CD4-positive, CD25-positive, alpha-beta regulatory T cell (primary cell): ENCODE measurements around the gene ASF1A. TPM values are rescaled to one million over a fixed set of nuclear protein-coding genes. Genes with fewer than 3 reads are reported as not detected.
A peak's percentile ranks its signal among the peaks of the same experiment; 100 is the strongest.

Experiments
- ATAC-seq, 2 donors: fragments of 150-1000 bp; cut with Tn5 transposase; one replicate each; pipeline ENCODE4 v1.10.0; 2021; ENCODE audit warnings: low read depth in 2 of 2, moderate number of reproducible peaks in 2 of 2, moderate library complexity in 1 of 2
- DNase-seq, 3 donors: peaks; one replicate each; pipeline versions ENCODE4 v3.0.0 to v3.0.0-alpha.2; 2012 to 2022; ENCODE audit warnings: mixed read lengths in 1 of 3
- H3K27ac ChIP-seq: one replicate; pipeline ENCODE4 v1.7.0; 2013; ENCODE audit warnings: mild to moderate bottlenecking, low read length; ENCODE audit not compliant: insufficient read depth, poor library complexity, severe bottlenecking
- H3K27me3 ChIP-seq: one replicate; pipeline ENCODE4 v1.7.0; 2013; ENCODE audit warnings: low read length; ENCODE audit not compliant: control insufficient read depth, insufficient read depth
- H3K36me3 ChIP-seq: one replicate; pipeline ENCODE4 v1.7.0; 2013; ENCODE audit warnings: mild to moderate bottlenecking, low read length, moderate library complexity; ENCODE audit not compliant: control insufficient read depth, insufficient read depth
- H3K4me1 ChIP-seq: 2 replicates; pipeline ENCODE4 v1.7.0; 2013; ENCODE audit warnings: mild to moderate bottlenecking, low read length; ENCODE audit not compliant: insufficient read depth, control insufficient read depth, poor library complexity, severe bottlenecking
- H3K4me3 ChIP-seq: one replicate; pipeline ENCODE4 v1.7.0; 2013; ENCODE audit warnings: low read depth, mild to moderate bottlenecking, low read length, moderate library complexity
- H3K9me3 ChIP-seq, 2 experiments: 1 replicate in 1 of 2; 2 replicates in 1 of 2; pipeline ENCODE4 v1.7.0; 2013; ENCODE audit warnings: low read length in 2 of 2, mild to moderate bottlenecking in 1 of 2, moderate library complexity in 1 of 2; ENCODE audit not compliant: control insufficient read depth in 2 of 2
- H3K27ac Mint-ChIP-seq, 3 donors: one replicate each; pipeline ENCODE4 v1.8.0; 2020 to 2022; ENCODE audit warnings: mild to moderate bottlenecking in 3 of 3, mixed read lengths in 3 of 3, moderate library complexity in 2 of 3
- H3K27me3 Mint-ChIP-seq: one replicate; pipeline ENCODE4 v1.8.0; 2022; ENCODE audit warnings: mild to moderate bottlenecking, mixed read lengths
- H3K36me3 Mint-ChIP-seq: one replicate; pipeline ENCODE4 v1.8.0; 2020; ENCODE audit warnings: mixed read lengths
- H3K4me1 Mint-ChIP-seq, 4 donors: one replicate each; pipeline ENCODE4 v1.8.0; 2020 to 2022; ENCODE audit warnings: mixed read lengths in 4 of 4, mild to moderate bottlenecking in 1 of 4
- H3K4me3 Mint-ChIP-seq, 4 donors: one replicate each; pipeline ENCODE4 v1.8.0; 2020 to 2022; ENCODE audit warnings: mild to moderate bottlenecking in 4 of 4, mixed read lengths in 4 of 4, moderate library complexity in 3 of 4
- H3K9me3 Mint-ChIP-seq, 7 donors: one replicate each; pipeline ENCODE4 v1.8.0; 2020 to 2022; ENCODE audit warnings: mixed read lengths in 7 of 7, mild to moderate bottlenecking in 3 of 7, moderate library complexity in 2 of 7
- polyA plus RNA-seq, 4 donors: library from polyadenylated mRNA; unstranded; fragments of 300-500 nt; fragmentation: Illumina TruSeq; gene quantifications; one replicate each; pipeline ENCODE4 v1.2.3, GENCODE V29; 2021
- total RNA-seq: library from RNA; stranded (reverse); gene quantifications from one replicate; pipeline ENCODE4 v1.2.3, GENCODE V29; 2022

Gene ASF1A
- total and polyA plus RNA-seq, 5 donors from 2014 or later: 30.2 to 81.8 (median 71.7) TPM

DNA sequence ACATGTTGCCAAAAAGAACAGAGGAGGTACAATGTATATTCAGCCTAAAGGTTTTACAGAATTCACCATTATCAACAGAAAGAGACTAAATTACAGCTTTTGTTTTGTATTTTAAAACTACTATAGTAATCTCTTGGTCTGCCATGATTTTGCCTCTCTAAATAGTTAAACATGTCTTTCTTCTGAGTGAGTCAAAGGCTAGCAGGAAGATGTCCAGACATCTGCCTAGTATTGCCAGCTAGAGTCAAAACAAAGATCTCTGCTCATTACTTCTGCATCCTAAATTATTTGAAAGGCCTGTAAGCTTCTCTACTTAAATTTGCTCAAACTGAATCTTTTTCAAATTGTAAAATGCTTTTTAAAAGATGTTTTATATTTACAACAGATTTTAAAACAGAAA, 8.8 kb downstream of the ASF1A start:
- Mint-ChIP-seq H3K27me3 (no peaks in the 10 kb centered on the region), H3K36me3 (peaks cover 42% of the 10 kb centered on the region), H3K4me1 (peaks cover 48 to 97% (median 79%) of the 10 kb centered on the region in 4 donors), H3K9me3 (no peaks in the 10 kb centered on the region), H3K27ac (peak overlapping the region; percentile 77 to 92 (median 83)), H3K4me3 (peak overlapping the region in 2 of 4 donors; percentile 28 to 40)
- Histone ChIP-seq H3K27ac (peak overlapping the region; percentile 53), H3K4me3 (peak overlapping the region; percentile 40), H3K4me1 (peaks cover 72% of the 10 kb centered on the region), H3K27me3 (no peaks in the 10 kb centered on the region), H3K9me3 (no peaks in the 10 kb centered on the region), H3K36me3 (peaks cover 27% of the 10 kb centered on the region)
- DNase-seq (no peak), ATAC-seq (no peak)

DNA sequence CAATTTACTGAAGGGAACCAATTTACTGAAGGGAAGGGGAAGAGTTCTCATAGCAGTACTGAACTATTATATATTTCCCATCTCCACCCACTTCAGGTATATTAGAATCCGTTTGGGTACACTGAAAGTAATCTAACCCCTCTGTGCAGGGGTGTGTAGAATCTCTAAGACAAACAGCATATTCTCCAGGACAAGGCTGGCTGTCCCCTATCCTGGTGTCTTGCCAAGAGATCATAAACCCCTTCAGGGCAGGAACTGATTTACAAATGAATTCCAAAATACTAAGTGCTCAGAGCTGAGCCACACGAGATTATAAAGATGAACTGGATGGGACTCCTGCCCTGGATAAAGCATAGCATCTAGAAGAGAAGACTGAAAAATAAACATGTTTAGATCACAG, 9.2 kb downstream of the ASF1A start:
- peaks cover 52 to 97% (median 75%) of the 10 kb centered on the region in 4 donors for H3K4me1 Mint-ChIP-seq

DNA sequence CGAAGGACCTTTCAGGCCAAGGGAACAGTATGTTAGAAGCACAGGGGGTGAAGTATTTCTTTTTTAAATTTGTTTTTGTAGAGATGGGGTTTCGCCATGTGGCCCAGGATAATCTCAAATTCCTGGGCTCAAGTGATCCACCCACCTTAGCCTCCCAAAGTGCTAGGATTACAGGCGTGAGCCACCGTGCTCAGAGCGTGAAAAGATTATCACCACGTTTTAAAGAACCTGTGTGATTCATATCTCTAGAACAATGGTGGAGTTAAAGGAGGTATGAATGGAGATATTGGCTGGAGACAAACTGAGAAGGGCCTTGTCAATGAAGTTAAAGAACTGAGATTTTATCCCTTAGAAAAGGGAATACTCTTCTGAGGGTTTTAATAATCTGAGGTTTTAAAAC, 9.7 kb downstream of the ASF1A start:
- H3K4me3 ChIP-seq: no peak overlapping the region
- H3K36me3 ChIP-seq: peaks cover 36% of the 10 kb centered on the region
- no peak for ATAC-seq
- Mint-ChIP-seq H3K27ac (peak overlapping the region; percentile 2 to 83 (median 77)), H3K27me3 (no peaks in the 10 kb centered on the region), H3K36me3 (peaks cover 42% of the 10 kb centered on the region), H3K4me3 (peak overlapping the region in 1 of 4 donors; percentile 15), H3K9me3 (no peaks in the 10 kb centered on the region), H3K4me1 (peaks cover 50 to 93% (median 73%) of the 10 kb centered on the region in 4 donors)
- no peak overlapping the region for H3K27ac ChIP-seq
- no peaks in the 10 kb centered on the region for H3K27me3 ChIP-seq
- H3K4me1 ChIP-seq: peaks cover 62% of the 10 kb centered on the region
- H3K9me3 ChIP-seq: no peaks in the 10 kb centered on the region
- DNase-seq: no peak

More for the DNA sequence above, 9.2 kb downstream of the ASF1A start:
- peak overlapping the region; percentile 53 for H3K27ac ChIP-seq
- ATAC-seq (no peak), DNase-seq (no peak)
- no peaks in the 10 kb centered on the region for H3K9me3 ChIP-seq
- H3K36me3 ChIP-seq: peaks cover 31% of the 10 kb centered on the region
- Mint-ChIP-seq H3K9me3 (no peaks in the 10 kb centered on the region), H3K27me3 (no peaks in the 10 kb centered on the region), H3K27ac (peak overlapping the region; percentile 77 to 92 (median 83)), H3K36me3 (peaks cover 44% of the 10 kb centered on the region), H3K4me3 (peak overlapping the region in 2 of 4 donors; percentile 9 to 45)
- H3K27me3 ChIP-seq: no peaks in the 10 kb centered on the region
- H3K4me1 ChIP-seq: peaks cover 68% of the 10 kb centered on the region
- peak overlapping the region; percentile 40 for H3K4me3 ChIP-seq

GRCh38 chr6:118905084-118905483, 11.1 kb downstream of the ASF1A start:
- H3K4me1 ChIP-seq: peaks cover 48% of the 10 kb centered on the region
- H3K36me3 ChIP-seq: peaks cover 43% of the 10 kb centered on the region
- ATAC-seq (no peak), DNase-seq (no peak)
- Mint-ChIP-seq H3K36me3 (peaks cover 40% of the 10 kb centered on the region), H3K4me3 (peak overlapping the region in 1 of 4 donors; percentile 3), H3K27me3 (no peaks in the 10 kb centered on the region), H3K27ac (peak overlapping the region; percentile 54 to 91 (median 59)), H3K4me1 (peaks cover 39 to 86% (median 65%) of the 10 kb centered on the region in 4 donors), H3K9me3 (no peaks in the 10 kb centered on the region)
- peak overlapping the region; percentile 51 for H3K4me3 ChIP-seq
- H3K27ac ChIP-seq: peak overlapping the region; percentile 51
- no peaks in the 10 kb centered on the region for H3K27me3 ChIP-seq
- no peaks in the 10 kb centered on the region for H3K9me3 ChIP-seq

DNA sequence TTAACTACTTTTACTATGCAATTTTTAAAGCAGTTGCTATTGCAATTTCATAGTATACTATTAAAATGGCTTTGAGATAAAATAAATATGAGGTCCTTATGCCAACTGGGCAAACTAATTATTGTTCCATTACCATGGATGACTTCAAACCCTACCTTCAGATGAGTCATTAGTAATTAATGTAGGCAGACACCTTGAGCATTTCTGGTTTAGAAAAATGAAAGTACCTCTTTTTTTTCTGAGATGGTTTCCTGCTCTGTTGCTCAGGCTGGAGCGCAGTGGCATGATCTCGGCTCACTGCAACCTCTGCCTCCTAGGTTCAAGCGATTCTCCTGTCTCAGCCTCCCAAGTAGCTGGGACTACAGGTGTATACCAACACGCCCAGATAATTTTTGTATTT, 11.9 kb downstream of the ASF1A start:
- peak in 2 of 3 donors; percentile 30 to 38 for DNase-seq
- ATAC-seq: peak; percentile 70 to 75
- peak overlapping the region; percentile 51 for H3K4me3 ChIP-seq
- peak overlapping the region; percentile 51 for H3K27ac ChIP-seq
- Mint-ChIP-seq H3K4me3 (peak overlapping the region; percentile 16 to 75 (median 50)), H3K36me3 (peaks cover 47% of the 10 kb centered on the region), H3K4me1 (peaks cover 36 to 80% (median 61%) of the 10 kb centered on the region in 4 donors), H3K27me3 (no peaks in the 10 kb centered on the region), H3K27ac (peak overlapping the region; percentile 61 to 92 (median 91)), H3K9me3 (no peaks in the 10 kb centered on the region)
- H3K4me1 ChIP-seq: peaks cover 40% of the 10 kb centered on the region
- peaks cover 51% of the 10 kb centered on the region for H3K36me3 ChIP-seq
- H3K9me3 ChIP-seq: no peaks in the 10 kb centered on the region
- no peaks in the 10 kb centered on the region for H3K27me3 ChIP-seq

DNA sequence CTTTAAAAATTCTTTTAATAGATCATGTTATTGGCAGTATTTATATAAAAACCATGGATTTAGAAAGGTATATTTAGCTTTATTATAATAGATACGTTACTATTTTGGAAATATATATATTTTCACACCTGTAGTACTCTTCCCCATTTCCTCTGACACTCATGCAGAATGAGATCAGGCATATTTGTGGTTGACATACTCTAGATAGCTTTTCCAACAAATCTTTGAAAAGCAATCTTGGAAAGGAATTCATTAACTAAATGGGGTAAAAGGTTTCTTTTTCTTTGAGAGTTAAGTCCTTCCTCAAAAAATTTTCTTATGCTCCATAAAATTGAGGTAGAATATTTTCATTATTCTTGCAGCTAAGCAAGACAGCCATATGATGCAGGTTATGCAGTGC, 14.5 kb downstream of the ASF1A start:
- H3K4me3 Mint-ChIP-seq: no peak overlapping the region
- H3K27ac Mint-ChIP-seq: no peak overlapping the region
- H3K27me3 ChIP-seq: no peaks in the 10 kb centered on the region
- H3K27me3 Mint-ChIP-seq: no peaks in the 10 kb centered on the region
- peaks cover 17% of the 10 kb centered on the region for H3K4me1 ChIP-seq
- H3K9me3 ChIP-seq: no peaks in the 10 kb centered on the region
- peaks cover 19 to 64% (median 41%) of the 10 kb centered on the region in 4 donors for H3K4me1 Mint-ChIP-seq
- H3K27ac ChIP-seq: no peak overlapping the region
- no peak for ATAC-seq
- no peak for DNase-seq
- no peak overlapping the region for H3K4me3 ChIP-seq
- H3K36me3 ChIP-seq: peaks cover 68% of the 10 kb centered on the region
- peaks cover 57% of the 10 kb centered on the region for H3K36me3 Mint-ChIP-seq
- no peaks in the 10 kb centered on the region for H3K9me3 Mint-ChIP-seq

DNA sequence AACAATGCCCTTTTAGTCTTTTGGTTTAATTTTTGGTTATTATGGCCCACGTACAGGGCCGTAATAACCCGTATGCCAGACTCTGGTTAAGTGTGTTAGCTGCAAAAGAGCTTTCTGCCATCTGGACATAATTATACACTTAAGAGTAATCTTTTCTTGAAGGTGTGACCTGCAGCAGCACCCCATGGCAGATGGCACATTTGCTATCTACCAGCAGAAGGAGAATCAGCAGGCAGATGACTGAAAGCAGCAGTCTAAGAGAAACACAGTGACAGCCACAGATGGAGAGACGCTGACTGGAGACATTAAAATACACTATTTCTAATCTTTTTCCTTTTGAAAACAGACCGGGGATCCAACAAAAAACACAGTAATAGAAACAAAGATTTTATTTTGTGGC, 18.7 kb downstream of the ASF1A start:
- ATAC-seq (no peak), DNase-seq (no peak)
- no peak overlapping the region for H3K27ac ChIP-seq
- H3K4me3 ChIP-seq: no peak overlapping the region
- Mint-ChIP-seq H3K27me3 (no peaks in the 10 kb centered on the region), H3K9me3 (no peaks in the 10 kb centered on the region), H3K36me3 (peaks cover 51% of the 10 kb centered on the region), H3K4me3 (no peak overlapping the region), H3K27ac (peak overlapping the region in 1 of 3 donors; percentile 6), H3K4me1 (peaks cover 16 to 32% (median 21%) of the 10 kb centered on the region in 4 donors)
- H3K4me1 ChIP-seq: no peaks in the 10 kb centered on the region
- no peaks in the 10 kb centered on the region for H3K9me3 ChIP-seq
- peaks cover 80% of the 10 kb centered on the region for H3K36me3 ChIP-seq
- no peaks in the 10 kb centered on the region for H3K27me3 ChIP-seq

GRCh38 chr6:118913161-118913560, 19.2 kb downstream of the ASF1A start:
- Mint-ChIP-seq H3K27me3 (no peaks in the 10 kb centered on the region), H3K4me3 (no peak overlapping the region), H3K27ac (peak overlapping the region; percentile 4 to 85 (median 69)), H3K36me3 (peaks cover 46% of the 10 kb centered on the region), H3K9me3 (no peaks in the 10 kb centered on the region), H3K4me1 (peaks cover 12 to 28% (median 24%) of the 10 kb centered on the region in 4 donors)
- peaks cover 79% of the 10 kb centered on the region for H3K36me3 ChIP-seq
- no peaks in the 10 kb centered on the region for H3K4me1 ChIP-seq
- no peaks in the 10 kb centered on the region for H3K27me3 ChIP-seq
- H3K4me3 ChIP-seq: no peak overlapping the region
- DNase-seq (no peak), ATAC-seq (no peak)
- H3K9me3 ChIP-seq: no peaks in the 10 kb centered on the region
- no peak overlapping the region for H3K27ac ChIP-seq
